Measurements from ENCODE around the gene RHBDL1.

The RHBDL1 gene

DNA sequence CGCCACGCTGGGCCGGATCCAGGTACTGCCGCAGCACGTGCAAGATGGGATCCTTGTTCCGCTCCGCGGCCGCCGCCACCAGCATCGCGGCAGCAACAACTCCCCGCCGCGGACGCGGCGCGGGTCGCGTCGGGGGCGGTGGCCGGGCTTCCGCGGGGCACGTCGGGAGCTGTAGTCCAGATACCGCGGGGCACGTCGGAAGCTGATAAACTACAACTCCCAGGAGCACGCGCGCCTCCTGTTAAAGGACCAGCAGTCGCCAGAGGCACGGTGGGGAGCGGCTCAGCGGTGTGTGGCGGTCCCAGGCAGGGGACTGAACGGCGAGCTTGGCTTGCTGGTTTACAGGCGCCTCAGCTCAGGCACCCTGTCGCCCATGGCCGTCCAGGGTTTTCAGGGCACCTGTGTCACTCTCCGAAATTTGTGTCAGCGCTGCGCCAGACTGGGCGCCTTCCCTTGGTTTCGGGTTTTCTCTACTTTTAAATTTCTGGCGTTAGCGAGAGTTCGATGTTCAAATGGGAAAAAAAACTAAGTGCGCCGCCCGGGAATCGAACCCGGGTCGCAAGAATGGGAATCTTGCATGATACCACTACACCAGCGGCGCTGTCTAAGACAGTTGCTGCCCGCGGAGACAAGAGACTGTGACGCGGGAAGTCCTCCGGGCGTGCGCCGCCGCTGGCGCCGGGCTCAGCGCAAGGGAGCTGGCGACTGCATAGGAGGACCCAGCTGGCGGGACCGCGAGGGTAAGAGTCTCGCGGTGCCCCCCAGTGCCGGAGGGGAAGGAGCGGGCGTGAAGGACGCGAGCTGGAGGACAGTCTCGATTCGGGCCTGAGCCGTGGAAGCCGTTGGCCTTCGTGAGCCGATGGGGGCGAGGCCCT is 39.0 kb upstream of the RHBDL1 start, which contains the start of gene METTL26:
TSS of gene METTL26 (minus strand) at position 100 of the 875 bp plus-strand sequence. CDS start at position 85, 15 bp downstream.
- peak; percentile 77 to 88 for DNase-seq (ENCODE audit: extremely low read depth in 1 of 2, low read depth in 1 of 2)

DNA sequence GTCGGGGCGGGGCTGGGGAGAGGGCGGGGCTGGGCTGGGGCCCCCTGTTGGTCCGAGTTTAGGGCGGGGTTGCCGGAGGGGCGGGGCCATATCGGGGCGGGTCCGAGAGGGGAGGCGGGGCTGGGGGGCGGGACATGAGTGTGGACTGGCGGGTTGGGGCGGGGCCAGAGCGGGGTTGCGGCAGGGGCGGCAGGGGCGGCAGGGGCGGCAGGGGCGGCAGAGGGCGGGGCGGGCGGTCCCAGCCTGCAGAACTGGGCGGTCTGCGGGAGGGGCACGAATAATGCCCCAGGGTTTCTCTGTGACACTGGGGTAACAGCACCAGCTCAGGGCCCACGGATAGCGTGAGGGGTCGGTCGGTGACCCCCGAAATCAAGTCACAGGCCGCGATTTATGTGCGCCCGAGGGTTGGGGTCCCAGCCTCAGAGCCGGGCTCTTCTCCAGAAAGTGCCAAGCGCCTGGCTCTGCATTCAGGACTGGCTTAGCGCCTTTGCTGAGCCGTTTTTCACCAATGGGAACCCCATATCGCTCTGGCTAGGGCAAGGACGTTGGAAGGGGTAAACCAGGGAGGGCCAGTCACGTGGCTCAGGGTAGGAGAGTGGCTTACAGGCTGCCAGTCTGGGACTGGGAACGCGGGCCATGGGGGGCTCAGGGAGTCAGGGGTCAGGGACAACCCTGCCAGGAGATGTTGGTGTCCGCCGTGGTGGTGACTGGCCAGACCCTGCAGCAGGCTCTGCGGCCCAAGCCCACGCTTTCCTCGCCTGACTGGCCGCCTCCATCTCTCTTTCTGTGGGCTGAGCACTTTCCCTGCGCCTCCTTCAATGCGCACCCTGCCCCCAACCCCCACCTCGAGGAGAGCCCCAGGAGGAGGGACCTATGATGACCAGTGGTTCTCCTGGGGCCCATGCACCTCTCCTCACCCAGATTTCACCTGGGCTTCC is 38.1 kb upstream of the RHBDL1 start:
- DNase-seq (ENCODE audit: extremely low read depth in 1 of 2, low read depth in 1 of 2) = peak; percentile 74 to 78

DNA sequence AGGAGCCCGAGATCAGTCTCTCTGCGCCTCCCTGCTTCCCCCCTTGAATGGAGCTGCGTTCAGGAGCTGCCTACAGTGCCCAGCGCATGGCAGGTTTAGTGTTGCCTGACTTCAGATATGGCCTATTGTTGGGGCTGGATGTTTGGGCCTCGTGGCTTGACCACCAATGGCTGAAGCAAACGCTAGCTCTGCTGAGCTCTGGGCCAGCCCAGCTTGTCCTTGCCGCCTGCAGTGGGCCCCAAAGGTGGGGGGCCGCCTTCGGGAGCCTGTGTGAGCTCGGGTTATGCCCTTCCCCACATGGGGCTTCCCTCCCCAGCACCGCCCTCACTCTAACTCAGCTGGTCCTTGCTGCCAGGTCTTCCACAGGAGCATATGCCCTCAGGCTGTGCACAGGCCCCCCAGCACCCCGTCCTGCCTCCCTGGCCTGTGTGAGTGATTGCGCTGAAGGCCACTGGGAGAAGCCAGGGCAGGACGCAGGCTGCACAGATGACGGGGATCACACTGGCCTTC is 37.4 kb upstream of the RHBDL1 start:
- no peak for DNase-seq (ENCODE audit: extremely low read depth in 1 of 2, low read depth in 1 of 2)

GRCh38 chr16:638836-639235 is 36.6 kb upstream of the RHBDL1 start:
- DNase-seq (ENCODE audit: extremely low read depth in 1 of 2, low read depth in 1 of 2) = no peak

DNA sequence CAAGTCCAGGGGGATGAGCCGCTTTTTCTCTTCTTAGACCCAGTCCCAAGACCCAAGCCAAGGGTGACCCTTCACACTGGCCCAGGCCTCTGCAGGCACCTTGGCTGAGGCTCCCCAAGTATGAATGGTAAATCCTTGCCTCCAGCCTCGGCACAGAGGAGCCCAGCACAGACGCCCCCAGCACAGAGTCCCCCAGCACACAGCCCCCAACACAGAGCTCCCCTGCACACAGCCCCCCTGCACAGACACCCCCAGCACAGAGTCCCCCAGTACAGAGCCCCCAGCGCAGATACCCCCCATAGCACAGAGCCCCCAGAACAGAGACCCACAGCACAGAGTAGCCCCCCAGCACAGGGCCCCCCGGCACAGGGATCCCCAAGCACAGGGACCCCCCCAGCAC is 34.9 kb upstream of the RHBDL1 start:
- no peak for DNase-seq (ENCODE audit: extremely low read depth in 1 of 2, low read depth in 1 of 2)

DNA sequence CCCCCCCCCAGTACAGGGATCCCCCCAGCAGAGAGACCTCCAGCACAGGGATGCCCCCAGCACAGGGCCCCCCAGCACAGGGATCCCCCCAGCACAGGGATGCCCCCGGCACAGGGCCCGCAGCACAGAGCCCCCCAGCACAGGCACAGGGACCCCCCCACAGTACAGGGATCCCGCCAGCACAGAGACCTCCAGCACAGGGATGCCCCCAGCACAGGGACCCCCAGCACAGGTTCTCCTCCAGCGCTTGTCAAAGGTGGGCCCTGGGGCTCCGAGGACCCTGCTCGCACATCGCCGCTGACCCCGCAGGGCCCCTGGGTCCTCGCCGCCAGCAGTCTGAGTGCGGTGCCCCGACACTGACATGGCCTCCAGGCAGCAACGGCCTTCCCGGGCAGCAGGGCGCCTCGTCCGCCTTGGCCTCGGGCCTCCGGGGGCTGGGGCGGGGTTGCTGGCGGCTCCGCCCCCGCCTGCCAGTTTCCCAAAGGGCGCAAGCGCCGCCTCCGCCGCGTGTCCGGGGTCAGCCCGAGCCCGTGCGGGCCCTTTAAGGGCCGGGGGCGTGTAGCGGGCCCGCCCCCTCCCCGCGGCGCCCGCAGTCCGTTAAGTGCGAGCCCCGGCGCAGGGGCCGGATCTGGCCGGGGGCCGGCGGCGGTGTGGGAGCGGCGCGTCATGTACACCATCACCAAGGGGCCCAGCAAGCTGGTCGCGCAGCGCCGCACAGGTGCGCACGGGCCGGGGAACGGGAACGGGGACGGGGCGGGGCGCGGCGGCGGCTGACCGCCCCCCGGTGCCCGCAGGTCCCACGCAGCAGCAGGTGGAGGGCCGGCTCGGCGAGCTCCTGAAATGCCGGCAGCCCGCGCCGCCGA is 33.9 kb upstream of the RHBDL1 start, which contains the start of gene MCRIP2:
TSS of gene MCRIP2 (plus strand) at position 503 of the 863 bp plus-strand sequence. CDS start at position 667, 164 bp downstream.
- peak; percentile 72 to 74 for DNase-seq (ENCODE audit: extremely low read depth in 1 of 2, low read depth in 1 of 2)

GRCh38 chr16:642189-643049 is 33.1 kb upstream of the RHBDL1 start:
- peak in 1 of 2 donors; percentile 37 for DNase-seq (ENCODE audit: extremely low read depth in 1 of 2, low read depth in 1 of 2)

DNA sequence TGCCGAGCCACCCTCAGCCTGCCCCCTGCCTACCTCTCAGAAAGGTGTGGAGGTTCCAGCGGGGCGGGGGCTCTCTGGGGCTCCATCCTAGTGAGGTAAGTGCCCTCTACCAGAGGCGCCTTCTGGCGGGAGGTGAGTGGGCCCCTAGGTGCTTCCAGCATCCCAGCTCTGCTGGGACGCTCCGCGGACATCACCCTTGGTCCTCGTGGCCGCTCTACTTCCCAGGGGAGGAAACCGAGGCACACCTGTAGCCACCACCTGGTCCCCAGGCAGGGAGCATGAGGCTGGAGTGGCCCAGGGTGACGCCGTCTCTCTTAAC is 32.5 kb upstream of the RHBDL1 start:
- DNase-seq (ENCODE audit: extremely low read depth in 1 of 2, low read depth in 1 of 2) = no peak

- no peak for DNase-seq (ENCODE audit: extremely low read depth in 1 of 2, low read depth in 1 of 2)
These were observed 30.9 kb upstream of the RHBDL1 start for GRCh38 chr16:644556-644955.

- DNase-seq (ENCODE audit: extremely low read depth in 1 of 2, low read depth in 1 of 2) = no peak
These were observed 29.4 kb upstream of the RHBDL1 start for GRCh38 chr16:645852-646678.

GRCh38 chr16:646679-647172 is 28.7 kb upstream of the RHBDL1 start:
- DNase-seq (ENCODE audit: extremely low read depth in 1 of 2, low read depth in 1 of 2) = no peak

GRCh38 chr16:647173-647902 is 28.1 kb upstream of the RHBDL1 start:
- DNase-seq (ENCODE audit: extremely low read depth in 1 of 2, low read depth in 1 of 2) = no peak

DNA sequence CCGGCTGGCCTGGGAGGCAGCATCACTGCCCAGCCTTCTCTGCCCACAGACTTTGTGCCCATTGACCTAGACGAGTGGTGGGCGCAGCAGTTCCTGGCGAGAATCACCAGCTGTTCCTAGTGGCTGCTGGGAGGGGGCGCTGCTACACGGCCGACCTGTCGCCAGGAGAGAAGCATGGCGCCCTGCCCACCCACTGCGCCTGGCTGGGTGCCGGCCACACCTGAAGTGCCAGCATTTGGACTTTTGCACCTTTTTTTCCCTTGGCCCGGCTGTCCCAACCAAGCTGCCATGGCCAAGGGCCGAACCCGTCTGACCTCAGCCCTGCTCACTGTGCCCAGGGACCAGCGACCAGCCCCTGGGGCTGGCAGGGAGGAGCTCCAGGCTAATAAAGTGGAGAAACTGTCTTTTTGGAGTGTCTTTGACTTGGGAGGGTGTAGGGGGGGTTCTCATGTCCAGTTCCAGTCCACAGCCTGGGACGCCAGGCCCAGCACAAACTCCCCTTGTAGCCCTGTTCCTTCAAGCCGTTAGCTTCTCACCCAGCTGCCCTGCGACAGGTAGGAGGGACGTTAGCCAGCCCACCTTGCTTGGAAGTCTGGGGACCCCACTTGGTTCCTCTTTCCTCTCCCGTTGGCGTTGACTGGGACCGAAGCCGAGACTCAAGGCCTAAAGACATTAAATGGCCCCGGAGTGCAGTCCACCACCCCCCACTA is 27.2 kb upstream of the RHBDL1 start:
- DNase-seq (ENCODE audit: extremely low read depth in 1 of 2, low read depth in 1 of 2) = no peak

GRCh38 chr16:648781-649589 is 26.5 kb upstream of the RHBDL1 start, which contains the start of gene WDR90:
Gene WDR90, plus strand, starts transcription at chr16:649365. Its CDS starts 52 bp downstream, at chr16:649417.
- DNase-seq (ENCODE audit: extremely low read depth in 1 of 2, low read depth in 1 of 2) = peak; percentile 82 to 92

DNA sequence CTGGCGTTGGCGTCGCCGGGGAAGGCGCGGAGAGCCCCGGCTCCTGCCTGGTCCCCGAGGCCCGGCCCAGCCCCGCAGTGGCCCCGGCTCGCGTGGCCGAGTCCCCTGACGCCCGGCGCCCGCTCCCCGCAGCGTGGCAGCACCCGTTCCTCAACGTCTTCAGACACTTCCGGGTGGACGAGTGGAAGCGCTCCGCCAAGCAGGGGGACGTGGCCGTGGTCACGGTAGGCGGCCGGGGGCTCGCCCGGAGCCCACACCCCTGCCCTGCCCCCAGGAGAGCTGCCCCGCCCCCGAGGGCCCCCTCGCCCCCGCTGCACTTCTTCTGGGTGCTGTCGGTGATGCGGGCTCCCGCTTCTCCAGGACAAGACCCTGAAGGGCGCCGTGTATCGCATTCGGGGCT is 25.8 kb upstream of the RHBDL1 start:
- no peak for DNase-seq (ENCODE audit: extremely low read depth in 1 of 2, low read depth in 1 of 2)

- no peak for DNase-seq (ENCODE audit: extremely low read depth in 1 of 2, low read depth in 1 of 2)
These were observed 23.6 kb upstream of the RHBDL1 start for GRCh38 chr16:651844-652243.

Data from stimulated activated CD8-positive, alpha-beta memory T cell treated with anti-CD3 and anti-CD28 coated beads, Interleukin-7, amount 100 ng/mL, for 48 hours (primary cell).